GM19324 (cell line): ENCODE data around the gene SRRD.

Experiments used
- ATAC-seq: cut with Tn5 transposase; IDR thresholded peaks from one replicate; pipeline ENCODE4 v1.9.1; 2021; ENCODE audit warnings: mild to moderate bottlenecking, moderate library complexity; ENCODE audit not compliant: unreplicated experiment, low FRiP score

The SRRD gene

DNA sequence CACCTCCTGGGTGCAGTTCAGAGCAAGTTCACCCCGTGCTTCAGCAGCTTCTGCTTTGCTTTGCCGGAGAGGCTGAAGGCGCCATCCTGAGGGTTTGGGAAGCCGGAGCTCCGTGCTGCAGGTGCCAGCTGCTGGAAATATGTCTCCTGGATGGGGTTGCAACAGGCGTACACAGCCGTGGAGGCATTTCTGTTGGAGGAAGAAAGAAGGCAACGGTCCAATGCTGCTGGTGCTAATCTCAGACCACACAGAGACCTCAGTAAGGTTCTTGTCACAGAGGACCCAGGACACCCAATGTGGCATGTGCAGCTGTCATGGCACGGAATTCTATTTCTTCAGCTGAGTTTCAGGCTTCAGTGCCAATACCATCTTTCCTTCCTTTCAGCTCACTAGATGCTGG, 30.5 kb upstream of the SRRD start:
- no peak for ATAC-seq

DNA sequence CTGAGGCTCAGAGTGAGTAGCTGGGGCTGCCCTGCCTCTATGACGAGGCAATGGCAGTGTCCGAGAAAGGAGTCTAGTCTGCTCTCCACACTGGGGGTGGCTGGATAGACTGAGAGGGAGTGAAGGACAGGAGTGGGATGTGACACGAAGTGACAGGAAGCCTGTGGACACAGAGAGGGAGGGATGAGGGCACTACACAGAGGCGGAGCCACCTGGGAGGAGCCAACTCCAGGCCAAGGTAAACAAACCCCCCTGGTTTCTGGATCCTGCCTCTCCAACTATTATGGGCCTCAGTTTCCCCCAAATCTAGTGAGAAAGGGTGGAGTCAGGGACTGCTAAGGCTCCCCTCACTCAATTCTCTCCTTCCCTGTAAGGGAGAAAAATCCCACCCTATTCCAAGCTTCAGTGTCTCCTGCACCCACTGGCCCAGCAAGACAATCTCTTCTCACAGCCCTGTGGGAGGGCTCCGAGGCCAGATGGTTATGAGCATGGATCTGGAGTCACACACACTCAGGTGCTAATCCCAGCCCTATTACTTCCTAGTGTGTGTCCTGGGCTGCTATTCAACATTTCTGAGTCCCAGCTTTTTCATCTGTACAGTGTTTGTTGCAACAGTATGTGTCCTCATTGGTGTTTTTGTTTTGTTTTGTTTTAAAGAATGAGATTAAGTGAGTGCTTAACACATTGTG, 29.7 kb upstream of the SRRD start:
- no peak for ATAC-seq

DNA sequence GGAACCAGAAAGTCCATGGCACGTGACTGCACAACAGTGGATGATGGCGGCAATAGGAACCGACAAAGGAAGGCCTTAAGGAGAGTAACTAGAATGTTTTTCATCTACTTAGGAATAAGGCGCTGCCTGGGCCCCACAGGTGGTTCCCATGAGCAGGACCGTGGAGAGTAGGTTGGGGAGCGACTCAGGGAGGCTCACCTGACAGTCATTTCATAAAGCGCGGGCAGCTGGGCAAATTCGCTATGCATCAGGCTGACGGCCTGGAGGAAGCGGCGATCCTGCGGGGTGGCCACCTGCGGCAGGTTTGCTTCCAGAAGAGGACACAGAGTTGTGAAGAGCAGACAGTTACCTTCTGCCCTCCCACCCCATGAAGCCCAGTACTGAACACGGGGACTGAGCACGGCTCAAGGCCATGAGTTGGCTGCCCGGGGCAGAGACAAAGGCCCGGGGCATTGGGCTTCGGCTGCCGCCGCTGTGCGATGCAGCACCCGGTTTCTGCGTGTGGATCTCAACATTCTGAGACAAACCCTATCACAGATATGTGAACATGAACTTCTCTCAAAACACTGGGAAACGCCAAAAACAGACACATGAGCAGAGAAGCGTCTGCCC, 25.9 kb upstream of the SRRD start:
- ATAC-seq: no peak

DNA sequence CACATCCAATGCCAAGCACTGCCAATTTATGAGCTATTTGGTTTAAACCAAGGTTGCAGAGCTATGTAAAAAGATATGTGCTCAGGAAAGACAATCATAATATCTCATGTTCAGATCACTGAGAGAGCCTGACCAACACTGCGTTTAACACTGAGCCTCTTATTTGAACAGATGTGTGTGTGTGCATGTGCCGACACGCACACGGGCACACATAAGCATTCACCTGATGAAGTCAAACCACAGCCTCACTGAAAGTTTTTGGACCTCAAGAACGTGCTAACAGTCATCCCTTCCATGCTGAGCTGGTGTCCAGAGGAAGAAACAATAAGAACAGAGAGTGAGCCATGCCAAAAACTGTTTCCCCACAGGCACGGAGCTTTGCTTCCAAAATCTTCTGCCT, 23.5 kb upstream of the SRRD start:
- no peak for ATAC-seq

DNA sequence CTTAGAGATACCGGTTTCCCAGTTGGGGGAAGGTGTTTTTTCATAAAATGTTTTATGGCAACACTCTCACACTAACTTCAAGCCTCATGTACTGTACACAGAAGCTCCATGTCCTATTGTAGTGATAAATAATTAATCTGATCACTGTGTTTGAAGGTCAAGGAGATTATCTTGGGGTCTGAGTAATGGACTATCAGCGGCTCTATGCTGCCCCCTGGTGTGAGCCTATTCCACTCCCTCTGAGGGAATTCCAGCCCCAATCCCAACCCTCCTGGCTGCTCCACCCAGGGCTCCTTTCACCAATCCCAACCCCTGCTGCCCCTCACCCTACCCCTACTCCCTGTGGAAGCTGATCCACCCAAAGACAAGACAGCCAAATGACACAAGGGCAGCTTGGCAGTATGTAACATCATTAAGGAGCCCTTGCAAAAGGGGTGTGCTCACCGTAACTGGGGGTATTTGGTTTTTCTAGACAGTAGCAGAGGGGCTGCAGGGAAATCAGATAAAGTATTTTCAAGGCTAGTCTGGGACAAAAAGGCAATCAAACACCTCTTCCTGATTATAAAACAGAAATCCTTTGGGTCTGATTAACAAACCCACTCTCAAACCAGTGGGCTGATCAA, 22.4 kb upstream of the SRRD start:
- no peak for ATAC-seq

DNA sequence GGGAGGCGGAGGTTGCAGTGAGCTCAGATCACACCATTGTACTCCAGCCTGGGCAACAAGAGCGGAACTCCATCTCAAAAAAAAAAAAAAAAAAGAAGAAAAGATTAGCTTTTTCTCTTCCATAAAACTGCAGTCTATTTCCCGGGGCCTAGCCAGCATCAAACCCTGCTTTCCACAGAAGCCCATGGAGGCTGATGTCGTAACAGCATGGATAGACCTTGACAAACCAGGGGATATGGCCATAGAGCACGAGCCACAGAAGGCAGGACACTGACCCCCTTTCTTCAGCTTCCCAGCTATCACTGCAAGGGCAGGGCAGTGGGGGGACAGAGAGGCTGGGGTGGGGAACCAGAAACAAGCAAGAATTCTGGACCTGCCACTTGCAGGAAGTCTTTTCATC, 21.6 kb upstream of the SRRD start:
- no peak for ATAC-seq

DNA sequence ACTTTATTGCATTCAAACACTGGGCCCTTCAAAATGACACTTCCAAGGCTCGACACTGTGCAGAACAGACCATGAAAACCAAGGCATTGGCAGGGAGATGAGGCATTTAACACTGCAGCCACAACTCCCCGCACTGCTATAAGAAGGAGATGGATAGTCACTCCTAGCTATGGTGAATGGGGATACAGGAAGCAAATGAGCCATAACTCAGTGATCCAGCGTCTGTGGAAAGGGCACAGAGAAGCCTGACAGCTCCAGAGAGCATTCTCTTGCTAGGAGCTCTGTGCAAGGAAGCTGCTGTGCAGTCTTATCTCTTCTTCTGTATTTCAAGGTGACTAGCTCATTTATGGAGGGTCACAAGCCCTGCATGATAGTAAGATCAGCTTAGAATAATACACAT, 21.0 kb upstream of the SRRD start:
- ATAC-seq: no peak

DNA sequence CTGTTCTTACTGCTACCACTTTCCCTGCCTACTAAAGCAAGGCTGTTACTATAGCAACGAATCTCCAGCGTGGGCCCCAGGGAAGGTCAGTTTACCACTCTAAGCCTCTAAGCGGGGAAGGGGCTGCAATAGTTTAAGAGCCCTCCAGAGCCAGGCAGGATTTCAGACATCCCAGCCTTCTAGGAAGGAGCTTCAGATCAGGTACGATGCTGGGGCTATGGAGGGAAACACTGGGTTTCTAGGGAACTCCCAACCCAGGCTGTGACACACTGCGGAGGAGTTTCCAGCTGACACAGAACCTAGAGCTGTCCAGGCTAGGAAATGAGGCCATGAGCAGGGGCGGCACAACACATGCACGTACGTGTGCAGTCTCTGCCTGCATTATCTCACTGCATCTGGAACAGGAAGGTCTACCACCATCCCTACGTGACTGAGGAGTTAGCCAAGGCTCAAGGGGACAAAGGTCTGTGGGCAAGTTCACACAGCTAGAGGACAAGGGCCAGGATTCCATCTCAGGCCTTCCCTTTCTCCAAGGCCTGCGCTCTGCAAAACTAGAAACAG, 20.5 kb upstream of the SRRD start:
- ATAC-seq: no peak

DNA sequence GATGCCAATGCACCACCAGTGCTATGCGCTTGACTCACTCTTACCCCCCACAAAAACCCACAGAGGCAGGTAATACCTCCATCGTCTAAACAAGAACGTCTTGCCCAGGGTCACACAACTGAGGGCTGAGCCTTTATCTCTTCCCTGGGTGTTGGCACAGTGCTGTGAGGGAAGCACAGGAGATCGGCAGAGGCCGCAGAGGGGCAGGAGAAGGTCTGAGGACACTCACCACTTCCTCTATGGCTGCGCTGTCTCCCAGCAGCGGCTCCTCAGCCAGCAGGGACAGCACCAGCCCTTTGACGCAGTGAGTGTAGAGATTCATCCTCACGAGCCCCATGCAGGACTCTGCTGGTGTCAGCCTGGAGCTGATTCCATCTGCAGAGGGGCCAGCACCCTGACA, 20.0 kb upstream of the SRRD start:
- no peak for ATAC-seq

DNA sequence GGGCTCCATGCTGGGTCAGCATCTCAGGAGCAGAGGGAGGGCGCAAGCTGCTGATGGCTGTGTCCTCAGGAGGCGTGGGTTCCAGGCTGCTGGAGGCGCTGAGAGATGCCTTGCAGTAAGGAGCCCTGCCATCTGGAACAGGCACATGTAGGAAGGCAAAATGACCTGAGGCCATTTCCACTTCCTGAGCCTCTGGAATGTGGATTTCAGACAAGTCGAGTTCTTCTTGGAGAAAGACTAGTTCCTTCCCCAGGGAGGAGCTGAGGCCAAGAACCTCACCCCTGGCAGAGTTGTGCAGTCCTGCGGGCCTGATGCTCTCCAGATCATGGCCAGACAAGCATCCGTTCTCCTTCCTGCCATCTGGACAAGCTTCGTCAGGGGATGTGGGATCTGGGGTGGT, 19.4 kb upstream of the SRRD start:
- ATAC-seq: no peak

DNA sequence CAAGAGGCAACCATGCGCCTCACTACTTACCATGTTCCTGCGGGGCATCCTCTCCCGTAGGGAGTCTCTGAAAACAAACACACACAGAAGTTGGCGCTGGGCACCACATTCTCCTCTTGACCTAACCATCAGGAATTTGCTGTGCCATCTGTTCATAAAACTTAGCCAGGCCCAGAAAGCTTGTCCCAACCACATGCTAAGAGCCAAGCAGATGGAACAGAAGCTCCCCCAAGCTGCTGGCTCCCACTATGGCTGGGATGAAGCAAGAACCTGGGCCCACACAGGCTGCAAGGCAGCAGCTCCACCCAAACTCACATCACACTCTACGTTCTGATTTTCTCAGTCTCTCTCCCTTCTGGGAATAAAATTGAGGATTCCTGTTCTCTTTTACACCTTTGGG, 17.5 kb upstream of the SRRD start:
- ATAC-seq: no peak

DNA sequence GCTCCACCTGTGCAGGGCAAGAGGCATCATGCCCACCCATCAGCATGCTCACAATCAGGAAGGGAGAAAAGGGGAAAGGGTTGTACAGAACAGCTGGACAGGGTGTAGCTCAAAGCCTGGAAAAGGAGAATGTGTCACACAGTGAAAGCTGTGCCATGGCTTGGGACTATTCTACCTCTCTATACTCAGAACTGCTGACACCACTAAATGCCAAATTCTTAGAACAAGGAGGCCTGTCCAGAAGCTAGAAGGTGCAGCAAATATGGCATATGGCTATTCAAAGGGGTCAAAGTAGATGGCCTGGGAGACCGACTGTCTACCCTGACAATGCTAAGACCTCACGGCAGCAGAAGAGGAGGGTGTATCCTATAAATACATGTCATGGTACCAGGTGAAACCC, 12.9 kb upstream of the SRRD start:
- ATAC-seq: no peak

DNA sequence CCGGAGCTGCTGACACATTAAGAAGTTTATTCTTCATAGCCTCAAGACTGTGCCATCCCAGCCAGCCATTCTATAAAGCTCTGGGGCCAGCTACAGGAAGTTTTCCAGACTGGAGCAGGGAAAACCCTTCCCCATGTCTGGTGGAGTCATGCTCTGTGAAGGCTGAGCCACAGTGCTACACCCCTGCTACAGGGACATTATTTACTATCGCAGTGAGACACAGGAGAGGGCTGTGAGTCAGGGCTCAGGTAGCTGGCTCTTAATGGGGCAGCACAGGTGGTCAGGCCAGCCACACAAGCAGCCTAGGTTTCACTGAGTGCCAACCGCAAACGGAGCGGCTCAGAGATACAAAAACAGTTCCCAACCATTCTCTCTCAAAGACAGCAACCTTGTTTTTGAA, 12.2 kb upstream of the SRRD start:
- ATAC-seq: no peak

DNA sequence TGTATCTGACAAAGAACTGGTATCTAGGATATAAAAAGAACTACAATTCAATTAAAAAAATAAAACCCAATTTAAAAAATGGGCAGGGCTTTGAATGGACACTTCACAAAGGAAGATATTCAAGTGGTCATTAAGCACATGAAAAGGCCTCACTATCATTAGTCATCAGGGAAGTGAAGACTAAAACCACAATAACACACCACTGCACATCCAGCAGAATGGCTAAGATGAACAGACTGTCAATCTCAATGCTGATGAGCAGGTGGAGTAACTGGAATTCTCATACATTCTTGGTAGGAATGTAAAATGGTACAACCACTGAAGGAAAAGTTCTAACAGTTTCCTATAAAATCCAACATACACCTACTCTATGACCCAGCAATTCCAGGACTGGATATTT, 9.0 kb upstream of the SRRD start:
- no peak for ATAC-seq

DNA sequence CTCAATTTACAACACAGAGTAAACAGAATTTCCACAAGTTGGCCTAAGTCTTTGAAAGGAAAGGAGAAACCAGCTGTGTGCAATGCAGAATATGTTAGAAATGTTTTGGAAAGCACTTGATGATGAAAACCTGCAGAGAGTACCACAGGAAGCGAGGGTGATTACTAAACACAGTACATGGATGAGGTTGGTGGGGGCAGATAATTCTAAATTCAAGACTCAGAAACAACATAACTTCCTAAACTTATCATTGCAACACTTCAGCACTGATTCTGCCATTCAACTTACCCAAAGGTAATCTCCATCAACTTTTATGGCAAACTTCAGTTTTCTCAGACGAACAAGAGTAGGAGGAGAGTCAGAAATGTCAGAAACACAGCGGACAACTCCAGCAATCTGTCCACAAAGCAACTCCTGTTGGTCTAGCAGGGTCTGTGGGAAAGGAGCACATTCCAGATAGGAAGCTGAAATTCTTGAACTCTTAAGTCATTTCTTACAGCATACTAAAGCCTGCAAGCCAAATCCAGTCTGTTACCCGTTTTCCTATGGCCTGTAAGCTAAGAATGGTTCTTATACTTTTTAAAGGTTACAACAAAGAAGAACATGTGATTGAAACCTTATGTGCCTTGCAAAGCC, 6.9 kb upstream of the SRRD start:
- ATAC-seq: no peak

DNA sequence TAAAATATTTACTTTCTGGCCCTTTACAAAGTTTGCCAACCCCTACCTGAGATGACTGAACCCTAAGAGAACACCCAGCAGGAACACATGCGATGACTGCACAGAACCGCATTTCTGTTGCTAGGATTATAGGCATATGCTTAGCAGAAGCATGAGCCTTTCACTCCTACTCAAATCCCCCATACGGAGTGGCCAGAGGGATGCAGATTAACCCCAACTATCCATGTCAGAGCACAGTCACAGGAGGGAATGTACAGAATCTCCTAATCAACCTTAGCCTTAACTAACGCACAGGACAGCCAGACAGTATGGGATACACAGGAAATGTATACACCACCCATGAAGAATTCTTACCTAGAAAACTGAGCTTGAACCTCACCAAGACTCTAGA, 6.3 kb upstream of the SRRD start:
- no peak for ATAC-seq

DNA sequence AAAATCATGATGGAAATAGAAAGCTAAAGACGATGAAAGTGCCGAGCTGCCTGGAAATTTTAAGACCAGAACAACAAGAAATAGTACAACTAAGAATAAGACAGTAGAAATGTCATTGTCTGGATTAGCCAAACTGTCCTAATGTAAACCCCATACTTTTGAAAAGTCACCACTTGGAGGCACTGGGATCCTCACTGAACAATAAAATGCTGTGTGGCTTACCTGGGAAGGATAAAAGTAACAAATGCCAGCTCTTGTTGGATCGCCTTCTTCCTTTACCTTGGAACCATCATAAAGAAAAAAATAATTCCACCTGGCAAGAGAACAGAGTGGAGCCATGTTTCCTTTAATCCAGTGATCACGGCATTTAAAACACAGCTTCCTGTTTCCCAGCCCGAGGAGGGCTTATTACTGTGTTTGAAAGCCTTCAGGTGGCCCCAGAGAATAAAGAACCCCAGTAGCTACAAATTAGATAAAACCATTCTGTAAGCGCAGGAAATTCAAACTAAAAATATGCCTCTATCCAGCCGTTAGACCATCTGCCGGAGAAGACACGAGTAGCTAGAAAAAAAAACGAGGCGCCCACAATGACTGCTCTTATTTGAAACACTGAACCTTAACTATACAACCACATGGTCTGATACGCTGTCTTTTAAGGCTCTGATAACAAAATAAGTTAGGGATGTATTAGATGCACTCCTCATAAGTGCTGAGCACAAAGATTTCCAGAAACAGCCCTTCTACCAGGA, 4.5 kb upstream of the SRRD start:
- no peak for ATAC-seq

DNA sequence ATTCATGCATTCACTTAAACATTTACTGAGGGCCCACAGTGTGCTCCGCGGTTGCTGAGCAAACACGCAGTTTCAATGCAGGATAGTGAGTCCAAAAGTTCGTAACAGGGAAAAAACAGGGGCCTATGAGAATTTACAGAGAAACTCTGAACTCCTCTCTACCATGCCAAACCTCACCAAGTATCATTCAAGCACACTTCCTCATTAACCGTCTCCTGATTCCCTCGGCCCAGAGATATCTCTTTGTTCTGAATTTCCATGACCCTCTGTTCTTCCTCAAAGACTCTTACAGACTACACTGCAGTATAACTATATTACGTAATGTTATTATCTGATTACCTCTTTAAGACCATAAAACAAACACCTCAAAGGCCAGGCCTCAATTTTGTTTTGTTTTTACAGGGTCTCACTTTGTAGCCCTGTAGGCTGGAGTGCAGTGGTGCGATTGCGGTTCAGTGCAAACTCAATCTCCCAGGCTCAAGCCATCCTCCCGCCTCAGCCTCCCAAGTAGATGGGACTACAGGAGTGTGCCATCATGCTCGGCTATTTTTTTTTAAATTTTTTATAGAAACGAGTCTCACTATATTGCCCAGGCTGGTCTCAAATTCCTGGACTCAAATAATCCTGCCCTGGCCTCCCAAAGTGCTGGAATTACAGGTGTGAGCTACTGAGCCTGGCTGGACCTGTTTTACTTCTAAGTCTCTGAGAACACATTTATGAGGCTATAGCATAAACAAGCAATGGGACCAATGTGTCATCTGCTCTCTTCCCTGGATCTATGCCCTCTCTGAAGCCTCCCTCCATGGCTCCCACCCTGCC, 3.7 kb upstream of the SRRD start:
- no peak for ATAC-seq

DNA sequence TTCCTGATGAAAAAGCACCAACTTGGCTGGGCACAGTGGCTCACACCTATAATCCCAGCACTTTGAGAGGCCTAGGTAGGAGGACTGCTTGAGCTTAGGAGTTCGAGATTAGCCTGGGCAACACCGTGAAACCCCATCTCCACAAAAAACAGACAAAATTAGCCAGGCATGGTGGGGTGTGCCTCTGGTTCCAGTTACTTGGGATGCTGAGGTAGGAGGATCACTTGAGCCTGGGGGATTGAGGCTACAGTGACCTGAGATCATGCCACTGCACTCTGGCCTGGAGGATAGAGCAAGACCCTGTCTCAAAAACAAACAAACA, 3.1 kb upstream of the SRRD start:
- no peak for ATAC-seq

DNA sequence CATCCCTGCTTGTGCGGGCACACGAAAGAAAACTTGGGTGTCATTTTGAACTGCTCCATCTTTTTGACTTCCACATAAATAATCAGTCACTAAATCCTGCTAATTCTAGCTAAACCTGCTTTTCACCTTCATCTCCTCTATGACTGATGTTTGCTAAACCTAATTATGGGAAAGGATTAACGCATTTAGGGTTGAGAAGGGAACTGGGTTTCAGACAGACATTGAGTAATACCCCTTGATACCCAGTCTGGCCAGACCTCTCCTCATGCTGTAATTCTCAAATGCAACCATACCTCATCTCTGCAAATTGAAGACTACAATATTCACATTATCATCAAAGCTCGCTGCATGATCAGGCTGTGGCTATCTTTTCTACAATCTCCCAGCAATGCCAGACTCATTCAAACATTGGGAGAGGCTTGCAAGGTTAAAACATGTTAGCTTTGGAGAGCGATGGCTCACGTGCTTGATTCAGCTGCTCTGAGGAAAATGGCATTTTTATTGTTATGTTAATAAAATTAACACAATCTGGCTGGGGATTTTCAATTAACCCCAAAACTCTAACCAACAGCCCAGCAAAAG, 2.5 kb upstream of the SRRD start:
- ATAC-seq: no peak
